ELR (cell line): Measurements from ENCODE around the gene RRBP1.

ENCODE experiments used
- DNase-seq: peaks from one replicate; pipeline ENCODE4 v3.0.0-alpha.2; 2015; ENCODE audit warnings: low read depth

Gene RRBP1

DNA sequence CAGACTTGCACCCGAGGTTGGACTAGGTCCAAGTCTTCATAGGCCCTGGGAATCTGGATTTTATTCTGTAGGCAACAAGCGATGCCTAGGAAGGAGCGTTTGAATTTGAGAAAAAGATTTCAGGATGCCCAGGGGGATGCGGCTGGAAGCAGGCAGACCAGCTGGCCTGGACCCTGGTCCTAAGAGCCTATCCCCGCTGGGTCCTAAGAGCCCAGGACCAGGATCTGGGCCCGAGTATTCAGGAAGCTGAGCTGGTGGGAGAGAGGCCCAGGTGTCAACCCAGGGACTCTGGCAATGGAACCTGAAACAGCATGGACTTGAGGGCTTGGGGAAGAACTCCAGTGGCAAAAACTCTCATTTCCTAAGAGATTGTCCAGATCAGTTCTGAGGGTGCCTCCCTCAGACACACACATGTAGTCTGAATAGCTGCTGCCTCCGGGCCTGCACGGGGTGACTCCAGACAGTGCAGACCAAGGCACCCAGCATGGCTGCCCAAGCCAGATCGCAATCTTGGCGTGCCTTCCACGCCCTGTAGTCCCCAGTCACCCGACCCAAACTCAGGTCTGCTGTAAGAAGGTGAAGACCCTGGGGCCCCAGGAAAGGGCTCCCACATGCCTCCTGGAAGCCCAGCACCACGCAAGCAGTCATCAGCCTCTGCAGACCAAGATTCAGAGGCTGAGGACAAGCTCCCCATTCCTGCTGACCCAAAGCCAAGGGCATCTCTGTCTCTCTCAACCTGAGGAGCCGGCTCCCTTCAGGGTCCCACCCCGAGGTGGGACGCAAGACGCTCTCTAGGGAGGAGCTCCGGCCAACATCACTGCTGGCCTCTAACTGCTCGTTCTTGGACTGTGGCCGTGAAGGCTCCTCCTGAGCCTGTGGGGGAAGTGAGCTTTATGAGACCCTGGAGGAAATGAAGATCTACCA is 34.4 kb downstream of the RRBP1 start:
- DNase-seq: no peak

DNA sequence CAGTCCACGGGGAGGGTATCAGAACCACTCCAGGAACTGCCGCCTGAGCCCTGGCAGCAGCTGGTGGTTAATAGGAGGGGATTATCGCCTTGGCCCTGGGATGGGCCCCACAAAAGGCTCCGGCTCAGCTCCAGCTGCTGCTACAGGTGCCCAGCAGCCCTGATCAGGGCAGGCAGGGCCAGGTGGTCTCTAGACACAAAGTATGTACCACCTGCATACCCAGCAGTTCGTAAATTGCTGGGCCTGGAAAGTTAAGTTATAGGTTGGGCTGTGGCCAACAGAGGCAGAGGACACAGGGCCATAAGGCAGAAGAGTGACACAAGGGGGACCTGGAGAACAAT is 35.1 kb downstream of the RRBP1 start:
- no peak for DNase-seq

DNA sequence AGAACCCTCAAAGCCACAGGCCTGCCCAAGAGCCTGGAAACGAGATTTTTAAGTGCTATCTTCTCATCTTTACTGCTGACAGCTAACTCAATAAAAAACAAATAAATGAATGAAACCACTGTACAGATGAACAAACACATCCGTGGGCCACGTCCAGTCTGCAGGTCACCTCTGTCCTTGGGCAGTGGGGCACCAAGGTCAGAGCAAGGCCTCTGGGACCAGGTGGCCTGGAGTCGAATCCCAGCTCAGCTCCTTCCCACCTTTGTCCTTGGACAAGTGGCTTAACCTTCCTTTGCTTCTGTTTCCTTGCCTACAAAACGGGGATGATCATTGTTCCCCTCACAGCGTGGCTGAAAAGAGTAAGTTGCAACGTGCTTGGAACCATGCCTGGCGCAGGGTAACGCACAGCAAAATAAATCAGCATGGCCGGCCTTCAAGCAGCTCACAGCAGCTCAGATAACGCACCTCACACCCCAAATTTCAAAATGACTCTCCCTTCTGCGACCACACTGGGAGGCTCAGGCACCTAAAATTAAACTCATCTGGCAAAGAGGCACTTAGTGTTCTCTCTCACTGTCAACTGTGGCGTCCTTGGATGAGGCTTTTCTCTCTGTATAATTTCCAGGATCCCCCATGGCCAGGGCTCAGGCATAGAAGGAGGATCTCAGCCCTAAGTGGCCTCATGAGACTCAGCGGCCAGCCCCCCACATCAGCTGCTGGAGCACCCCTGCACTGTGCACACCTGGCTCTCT is 35.7 kb downstream of the RRBP1 start:
- DNase-seq: no peak

DNA sequence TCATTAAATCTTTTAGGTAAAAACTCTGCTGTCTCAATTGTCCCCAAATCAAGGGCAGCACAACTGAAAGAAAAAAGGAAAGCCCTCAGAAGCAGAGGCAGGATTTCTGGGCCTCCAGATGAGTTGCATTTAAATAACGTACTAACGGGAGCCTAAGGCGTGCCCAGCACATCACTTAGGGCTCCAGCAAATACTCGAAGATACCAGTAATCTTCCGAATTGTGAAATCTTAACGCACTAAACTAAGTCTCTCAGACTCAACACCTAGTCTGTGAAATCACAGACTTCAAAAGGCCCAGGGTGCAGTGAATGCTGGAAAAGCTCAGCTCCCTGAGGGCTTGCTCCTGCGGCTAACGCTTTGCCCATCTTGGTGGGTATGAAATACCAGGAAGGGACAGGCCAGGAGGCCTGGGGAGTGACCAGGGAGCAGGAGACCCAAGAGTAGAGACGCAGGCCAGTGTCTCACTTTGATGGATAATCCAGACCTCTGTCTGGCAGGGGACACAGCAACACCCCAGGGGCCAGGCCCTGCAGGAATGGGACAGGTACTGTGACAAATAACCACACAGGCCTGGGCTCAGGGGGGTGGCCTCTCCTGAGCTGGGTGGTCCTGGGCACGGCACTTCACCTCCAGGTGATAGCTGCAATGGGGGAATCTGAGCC is 36.4 kb downstream of the RRBP1 start:
- no peak for DNase-seq

DNA sequence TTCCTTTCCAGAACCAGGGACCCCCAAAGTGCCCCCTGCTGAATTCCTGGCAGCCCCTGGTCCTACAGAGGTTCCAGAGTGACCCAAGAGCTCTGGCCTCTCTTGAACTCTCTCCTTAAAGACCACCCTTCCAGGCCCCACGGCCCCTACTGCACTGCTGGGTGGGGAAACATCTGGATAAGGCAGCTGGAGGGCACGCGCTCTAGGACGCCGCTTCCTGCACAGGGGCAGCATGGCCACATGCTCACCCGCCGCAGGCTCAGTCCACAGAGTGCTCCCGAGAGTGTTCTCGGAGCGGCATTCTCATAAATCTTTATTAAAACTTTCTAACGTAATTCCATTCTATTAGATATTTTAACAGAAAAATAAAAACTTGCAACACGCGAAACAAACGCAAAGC is 37.0 kb downstream of the RRBP1 start:
- no peak for DNase-seq

DNA sequence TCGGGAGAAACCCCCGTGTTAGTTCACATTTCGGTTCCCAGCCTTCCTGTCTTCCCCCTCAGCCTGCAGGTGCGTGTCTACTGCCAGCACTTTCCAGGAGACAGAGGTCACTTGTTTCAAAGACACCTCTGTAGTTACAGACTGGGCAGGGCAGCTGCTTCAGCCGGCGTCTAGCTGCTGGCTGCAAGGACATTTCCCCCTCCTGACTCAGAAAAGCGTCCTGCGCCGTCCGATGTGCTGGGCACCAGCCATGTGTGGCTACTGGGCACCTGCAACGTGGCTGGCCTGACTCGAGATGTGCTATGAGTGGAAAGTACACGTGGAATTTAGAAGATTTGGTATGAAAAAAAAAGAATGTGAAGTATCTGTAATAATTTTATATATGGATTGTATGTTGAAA is 37.6 kb downstream of the RRBP1 start:
- no peak for DNase-seq

DNA sequence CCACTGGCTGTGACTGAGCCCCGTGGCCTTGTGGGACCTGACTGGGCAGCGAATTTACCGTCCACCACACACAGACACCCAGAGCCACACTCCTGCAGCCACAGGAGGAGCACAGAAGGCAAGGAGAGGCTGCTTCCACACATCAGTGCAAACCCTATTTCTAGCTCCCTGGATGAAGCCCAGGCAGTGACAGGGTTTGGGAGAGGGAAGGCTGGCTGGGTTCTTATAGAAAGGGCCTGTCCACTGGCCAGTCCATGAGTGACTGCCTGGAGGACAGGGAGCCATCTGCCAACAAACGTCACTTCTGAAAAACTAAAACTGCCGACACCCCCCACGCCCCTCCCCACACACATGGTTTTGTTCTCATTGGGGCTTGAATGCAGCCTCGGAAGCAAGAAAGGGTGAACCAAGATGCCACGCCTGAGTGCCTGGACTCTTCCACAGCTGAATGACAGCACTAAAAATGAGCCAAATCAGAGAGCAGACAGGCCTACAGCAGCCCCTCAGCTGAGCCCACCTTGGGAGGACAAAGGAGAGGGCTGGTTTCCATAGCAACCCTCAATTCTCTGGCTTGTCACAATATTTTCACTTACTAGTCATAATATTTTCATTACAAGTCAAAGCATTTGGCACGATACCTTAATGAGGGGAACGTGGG is 38.4 kb downstream of the RRBP1 start:
- DNase-seq: no peak

DNA sequence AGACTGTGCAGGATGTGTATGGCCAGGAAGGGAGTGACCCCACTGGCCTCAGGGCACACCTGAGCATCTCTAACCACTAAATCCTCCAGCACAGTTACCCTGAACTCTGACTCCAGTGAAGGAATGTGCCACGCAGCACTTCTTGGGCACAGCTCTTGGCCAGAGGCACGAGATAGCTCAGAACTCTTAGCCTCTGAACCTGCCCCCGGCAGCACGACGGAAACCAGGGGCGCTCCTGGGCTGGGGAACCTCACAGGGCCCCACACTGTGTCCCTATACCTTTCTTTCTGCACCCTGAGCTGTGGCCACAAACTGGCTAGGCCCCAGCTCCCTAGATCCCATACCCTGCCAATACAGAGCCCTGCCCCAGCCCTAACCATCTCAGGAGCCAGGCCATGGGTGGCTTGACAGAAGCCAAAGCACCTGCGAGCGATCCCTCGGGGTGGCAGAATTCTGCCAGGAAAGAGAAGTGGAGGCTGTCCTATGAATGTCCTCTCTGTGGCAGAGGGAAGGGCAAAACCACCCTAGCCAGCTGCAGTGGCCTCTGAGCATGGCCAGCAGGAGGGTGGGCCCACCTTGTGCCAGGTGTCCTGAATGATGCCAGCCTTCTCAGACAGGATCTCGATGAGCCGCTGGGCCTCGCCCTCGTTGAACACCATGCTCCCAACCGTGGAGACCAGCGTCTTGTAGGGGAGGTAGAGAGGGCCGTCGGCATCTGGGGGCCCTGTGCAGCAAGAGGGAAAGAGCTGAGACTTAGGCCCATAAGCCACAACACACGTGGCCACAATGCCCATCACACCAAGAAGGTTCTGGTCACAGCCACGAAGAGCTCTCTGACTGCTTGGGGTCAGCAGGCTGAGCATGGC is 39.4 kb downstream of the RRBP1 start:
- DNase-seq: no peak

DNA sequence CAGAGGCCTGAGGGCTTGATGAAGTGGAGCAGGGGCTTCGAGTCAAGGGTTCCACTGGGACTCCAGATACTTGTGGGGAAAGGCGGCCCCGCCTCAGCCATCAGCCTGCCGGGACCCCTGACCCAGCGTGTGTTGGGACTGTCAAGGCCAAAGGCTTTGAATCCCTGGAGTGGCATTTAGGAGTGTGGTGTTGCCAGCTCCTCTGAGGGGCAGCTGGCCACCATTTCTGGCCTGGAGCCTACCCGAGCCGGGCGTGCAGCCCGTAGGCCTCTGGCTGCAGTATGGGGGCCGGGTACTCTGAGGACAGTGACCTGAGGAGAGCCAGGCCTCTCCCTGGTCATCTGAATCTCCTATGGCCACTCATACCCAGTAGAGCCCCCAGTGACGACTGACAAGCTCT is 40.0 kb downstream of the RRBP1 start:
- no peak for DNase-seq

DNA sequence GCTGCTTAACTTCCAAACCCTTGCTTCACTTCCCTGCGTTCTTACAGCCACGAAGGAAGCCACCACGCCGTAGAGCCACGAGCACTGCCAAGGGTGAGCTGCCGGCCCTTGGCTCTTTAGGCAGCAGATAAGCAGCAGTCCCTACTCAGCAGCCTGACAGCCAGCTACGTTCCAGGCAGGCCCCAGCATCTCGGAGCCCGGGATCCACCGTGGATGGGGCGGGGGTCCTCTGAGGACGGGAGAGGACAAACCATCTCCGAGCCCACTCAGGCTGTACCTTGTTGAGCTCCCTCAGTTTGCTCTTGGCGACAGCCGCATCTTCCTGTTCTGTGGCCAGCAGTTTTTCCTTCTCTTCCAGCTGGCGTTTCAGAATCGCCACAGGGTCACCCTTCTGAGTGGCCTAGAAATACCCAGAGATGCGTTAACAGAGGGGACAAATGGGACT is 40.5 kb downstream of the RRBP1 start:
- no peak for DNase-seq

DNA sequence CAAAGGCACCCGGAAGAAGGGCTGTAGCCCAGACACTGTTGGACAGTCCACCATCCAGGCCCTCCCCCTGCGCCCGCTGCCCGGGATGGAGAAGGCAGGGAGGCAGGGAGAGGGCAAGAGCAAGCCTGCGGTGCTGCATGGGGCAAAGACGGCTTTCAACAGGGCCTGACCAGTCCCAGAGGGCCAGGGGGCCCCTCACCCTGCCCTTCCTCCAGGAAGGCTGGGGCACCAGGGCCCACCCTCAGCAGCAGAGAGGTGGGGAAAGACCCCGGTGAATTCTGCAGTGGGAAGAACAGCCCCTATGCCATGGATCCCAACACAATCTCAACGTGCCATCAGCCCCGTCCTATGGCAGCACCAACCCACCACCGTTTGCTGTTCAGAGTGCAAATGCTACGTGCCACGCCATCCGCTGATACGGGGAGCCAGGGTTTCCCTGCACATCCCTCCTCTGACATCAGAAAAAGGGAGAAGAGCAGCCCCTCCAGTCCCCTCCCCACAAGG is 41.1 kb downstream of the RRBP1 start:
- no peak for DNase-seq

DNA sequence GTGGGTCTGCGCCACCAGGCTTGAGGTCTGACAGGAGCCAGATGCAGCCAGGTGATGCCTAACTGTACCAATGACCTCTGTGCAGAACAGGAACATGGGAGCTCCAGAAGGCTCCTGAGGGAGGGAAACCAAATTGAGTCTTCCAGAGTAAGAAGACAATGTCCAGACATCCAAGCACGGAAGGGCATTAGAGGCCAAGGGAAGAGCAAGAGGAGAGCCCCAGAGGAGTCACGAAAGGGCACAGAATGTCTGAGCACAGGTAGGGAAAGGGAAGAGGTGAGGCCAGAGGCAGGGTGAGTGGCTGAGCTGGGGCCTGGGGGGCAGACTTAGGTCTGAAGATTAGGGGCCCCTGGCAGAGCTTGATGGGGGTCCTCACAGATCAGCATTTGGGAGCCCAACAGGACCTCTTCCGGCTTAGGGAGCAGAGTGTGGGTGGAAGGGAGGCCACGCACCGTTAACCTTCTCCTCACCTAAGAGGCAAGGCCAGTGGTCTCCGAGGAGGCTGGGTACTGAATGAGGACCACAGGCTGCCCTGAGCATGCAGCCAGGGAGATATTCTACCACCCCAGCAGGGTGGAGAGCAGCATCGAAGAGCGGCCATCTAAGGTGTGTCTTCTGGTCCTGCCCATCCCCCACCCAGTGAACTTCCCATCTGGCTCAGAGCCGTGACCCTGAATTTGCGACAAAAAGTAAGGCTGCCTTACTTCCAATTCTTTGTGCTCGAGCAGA is 41.7 kb downstream of the RRBP1 start:
- DNase-seq: no peak

DNA sequence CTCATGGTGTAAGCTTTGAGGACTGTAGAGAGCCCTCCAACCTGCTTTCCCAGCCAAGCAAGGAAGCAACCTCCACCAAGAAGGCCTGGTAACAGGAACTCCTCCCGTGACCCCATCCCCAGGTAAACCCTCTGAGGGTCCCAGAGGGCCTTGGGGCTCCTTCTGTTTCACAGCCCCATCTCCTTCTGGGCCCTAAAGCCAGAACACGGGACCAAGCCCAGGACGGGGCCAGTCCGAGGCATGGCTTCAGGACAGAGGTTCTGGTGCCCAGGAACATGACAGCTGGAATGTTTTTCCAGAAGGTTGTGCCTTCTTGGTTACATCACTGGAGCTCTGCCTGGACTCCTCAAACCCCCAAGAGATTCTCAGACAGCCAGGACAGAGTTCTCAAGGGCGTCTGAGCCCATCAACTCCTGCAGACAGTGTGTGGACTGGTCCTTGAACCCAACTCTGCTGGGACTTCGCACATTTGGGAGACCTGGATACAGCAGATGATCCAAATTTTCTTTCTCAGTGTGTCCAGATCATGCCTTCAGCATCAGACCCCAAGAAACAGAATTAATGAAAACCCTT is 43.1 kb downstream of the RRBP1 start:
- DNase-seq: no peak

DNA sequence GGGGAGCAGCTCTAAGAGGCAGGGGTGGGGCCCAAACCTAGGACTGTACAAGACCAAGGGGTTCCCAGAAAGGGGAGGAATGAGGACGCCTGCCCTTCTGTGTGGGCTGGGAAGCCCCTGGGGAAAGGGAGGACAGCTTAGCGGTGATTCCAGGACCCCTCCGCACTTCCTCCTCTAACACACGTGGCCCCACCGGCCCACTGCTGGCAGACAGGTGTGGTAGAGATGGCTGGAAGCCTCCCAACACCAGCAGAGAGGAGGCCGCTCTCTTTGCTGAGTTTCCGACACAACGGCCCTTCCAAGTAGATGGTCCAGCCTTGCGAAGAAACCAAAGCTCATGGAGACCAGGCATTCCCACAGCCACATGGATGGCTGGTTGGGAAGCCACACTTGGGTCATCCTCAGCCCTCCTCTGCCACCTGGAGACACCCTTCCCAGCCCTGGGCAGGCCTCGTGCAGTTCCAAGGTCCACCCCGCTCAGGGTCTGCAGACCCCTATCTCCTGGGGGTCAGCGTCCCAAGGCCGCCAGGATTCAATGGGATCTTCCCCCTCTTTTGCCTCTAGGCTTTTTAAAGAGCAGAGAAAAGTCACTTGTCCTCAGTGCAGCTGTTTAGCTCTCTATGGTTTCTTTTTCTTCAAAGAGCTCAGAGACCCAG is 43.9 kb downstream of the RRBP1 start:
- no peak for DNase-seq

DNA sequence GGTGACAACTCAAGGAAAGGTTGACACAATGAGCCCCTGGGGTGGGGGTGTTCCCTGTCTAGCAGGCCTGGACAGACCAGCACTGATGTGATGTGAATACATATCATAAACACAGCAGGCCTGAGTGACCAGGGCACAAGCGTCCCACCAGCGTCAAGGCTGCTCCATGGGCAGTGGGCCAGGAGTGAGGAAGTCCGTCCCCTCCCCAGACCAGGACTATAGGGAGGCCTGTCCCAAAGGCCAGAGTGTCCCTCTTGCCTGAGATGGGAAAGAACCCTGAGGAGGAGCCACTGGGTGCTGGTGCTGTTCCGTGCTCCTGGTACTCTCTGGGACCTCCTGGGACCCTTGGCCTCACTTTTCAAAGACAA is 44.6 kb downstream of the RRBP1 start:
- no peak for DNase-seq

DNA sequence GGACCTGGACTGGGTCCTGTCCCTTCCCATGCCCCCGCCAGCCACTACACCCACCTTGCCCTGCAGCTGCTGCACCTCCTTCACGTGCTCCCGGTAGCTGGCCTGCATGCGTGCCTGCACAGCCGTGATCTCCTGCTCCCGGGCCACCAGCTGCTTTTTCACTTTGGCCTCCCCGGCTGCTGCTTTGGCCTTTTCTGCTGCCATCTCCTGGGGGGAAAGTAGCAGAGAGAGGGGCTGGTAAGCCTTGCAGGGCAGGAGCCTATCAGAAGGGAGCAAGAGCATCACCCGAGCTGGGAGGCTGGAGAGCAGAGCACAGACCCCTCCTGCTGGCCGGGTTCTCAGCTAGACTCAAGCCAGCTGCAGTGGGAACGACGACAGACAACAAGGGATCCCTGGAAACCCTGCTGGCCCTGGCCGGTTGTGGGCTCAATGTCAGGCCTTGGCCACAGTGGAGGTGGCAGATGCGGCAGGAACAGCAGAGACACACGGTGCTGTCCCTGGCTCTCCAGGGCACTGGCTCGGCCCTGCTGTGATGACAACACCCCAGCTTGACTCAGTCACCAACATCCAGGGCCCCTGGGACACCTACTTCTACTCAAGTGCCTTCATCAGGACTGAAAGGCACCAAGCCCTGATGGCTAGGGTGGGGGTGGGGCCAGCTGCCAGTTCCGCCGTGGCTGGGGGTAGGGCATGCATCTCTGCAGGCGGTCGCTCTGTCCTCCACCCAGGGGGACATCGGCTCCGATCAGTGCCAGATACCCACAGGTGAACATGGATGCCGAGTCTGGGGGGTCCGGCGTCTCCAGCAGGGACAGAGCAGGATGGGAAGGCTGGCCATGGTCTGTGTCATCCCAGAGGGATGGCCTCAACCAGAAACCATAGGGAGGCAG is 45.3 kb downstream of the RRBP1 start:
- DNase-seq: no peak

DNA sequence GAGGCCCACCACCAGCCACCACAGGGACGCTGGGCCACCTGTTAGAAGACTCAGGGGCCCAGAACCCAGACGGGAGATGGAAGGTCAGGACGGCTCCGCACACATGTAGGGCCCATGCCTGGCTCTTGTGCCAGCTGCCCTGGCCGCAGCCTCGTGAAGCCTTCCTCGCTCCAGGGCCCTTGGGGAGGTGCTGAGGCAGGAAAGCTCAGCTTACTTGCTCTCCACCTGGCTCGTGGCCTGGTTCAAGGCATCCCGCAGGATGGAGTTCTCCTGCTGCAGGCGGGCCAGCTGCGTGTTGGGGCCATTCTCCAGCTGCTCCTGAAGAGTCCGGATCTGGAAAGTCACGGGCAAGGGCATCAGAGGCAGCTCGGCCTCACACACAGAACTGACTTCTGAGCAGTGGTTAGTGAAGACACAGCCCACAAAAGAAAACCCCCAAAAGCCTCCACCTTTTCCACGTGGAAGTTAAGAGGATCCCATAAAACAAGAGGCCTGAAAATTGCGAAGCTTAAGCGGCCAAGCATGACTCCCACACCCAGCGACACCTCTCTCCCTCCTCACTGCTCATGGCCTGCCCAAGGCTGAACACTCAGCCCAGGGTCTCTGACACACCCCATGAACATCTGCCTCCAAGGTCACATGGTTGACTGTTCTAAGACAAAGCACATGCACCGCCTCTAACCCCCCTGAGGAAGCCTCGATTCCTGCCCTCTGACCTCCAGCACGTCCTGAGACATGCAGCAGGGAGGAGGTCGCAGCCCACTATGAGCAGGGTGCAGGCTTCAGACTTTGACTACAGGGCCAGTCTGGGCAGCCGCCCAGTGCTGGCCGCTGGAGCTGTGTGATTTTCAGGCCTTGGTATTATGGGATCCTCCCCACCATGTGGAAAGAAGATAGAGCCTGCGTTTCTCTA is 46.5 kb downstream of the RRBP1 start:
- DNase-seq: peak; percentile 20
